ENCODE measurements around the gene GJA1. TPM values are rescaled to one million over a fixed set of nuclear protein-coding genes. Genes with fewer than 3 reads are reported as not detected.

Gene GJA1
- total and polyA plus RNA-seq, 8 donors: 71.1 to 162 (median 116) TPM

GRCh38 chr6:121465101-121465500, 29.7 kb downstream of the GJA1 start:
- no peak for TF ChIP-seq CTCF (IDR thresholded peaks at IDR 0.05)
- Histone ChIP-seq H3K27me3 (no peaks in the 10 kb centered on the region), H3K27ac (no peak overlapping the region), H3K9me3 (no peaks in the 10 kb centered on the region), H3K4me3 (no peak overlapping the region), H3K4me1 (no peaks in the 10 kb centered on the region), H3K36me3 (no peaks in the 10 kb centered on the region)
- DNase-seq (no peak), ATAC-seq (no peak)
- intact Hi-C loops (cut with DNase I): no loop called here

GRCh38 chr6:121479486-121480098, 44.1 kb downstream of the GJA1 start:
- intact Hi-C loops (cut with DNase I): no loop called here
- DNase-seq: no peak
- no peak for TF ChIP-seq CTCF (IDR thresholded peaks at IDR 0.05)

DNA sequence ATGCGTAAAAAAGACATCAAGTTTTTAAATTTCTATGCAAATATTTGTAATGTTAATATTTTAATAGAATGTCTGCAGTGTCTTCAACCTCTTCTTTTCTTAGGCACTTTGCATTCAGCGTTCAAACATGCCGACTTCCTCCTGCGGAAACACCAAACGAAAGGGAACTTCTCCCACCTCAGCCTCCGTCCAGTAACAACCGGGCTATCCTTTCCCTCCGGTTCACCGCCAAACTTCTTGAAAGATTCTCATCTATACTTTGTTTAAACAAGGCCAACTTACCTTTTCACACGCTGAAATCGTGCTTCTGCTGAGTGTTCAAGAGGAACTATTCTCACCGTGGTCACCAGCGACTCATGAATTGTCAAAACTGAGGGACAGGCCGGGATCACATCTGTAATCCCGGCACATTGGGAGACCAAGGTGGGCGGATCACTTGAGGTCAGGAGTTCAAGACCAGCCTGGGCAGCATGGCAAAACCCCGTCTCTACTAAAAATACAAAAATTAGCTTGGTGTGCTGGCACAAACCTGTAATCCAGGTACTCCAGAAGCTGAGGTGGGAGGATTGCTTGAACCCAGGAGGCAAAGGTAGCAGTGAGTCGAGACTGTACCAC, 44.8 kb downstream of the GJA1 start:
- TF ChIP-seq CTCF (IDR thresholded peaks at IDR 0.05): no peak
- H3K36me3 ChIP-seq: no peaks in the 10 kb centered on the region
- no peak overlapping the region for H3K4me3 ChIP-seq
- ATAC-seq: no peak
- H3K27me3 ChIP-seq: no peaks in the 10 kb centered on the region
- H3K9me3 ChIP-seq: no peaks in the 10 kb centered on the region
- intact Hi-C loops (cut with DNase I): no loop called here
- no peak for DNase-seq
- no peak overlapping the region for H3K27ac ChIP-seq
- no peaks in the 10 kb centered on the region for H3K4me1 ChIP-seq

More at GRCh38 chr6:121479486-121480098, 44.1 kb downstream of the GJA1 start:
- Histone ChIP-seq H3K4me1 (no peaks in the 10 kb centered on the region), H3K27ac (no peak overlapping the region), H3K27me3 (no peaks in the 10 kb centered on the region), H3K36me3 (no peaks in the 10 kb centered on the region), H3K9me3 (no peaks in the 10 kb centered on the region), H3K4me3 (no peak overlapping the region)
- ATAC-seq: no peak

- ATAC-seq (peak; percentile 37), DNase-seq (no peak)
- intact Hi-C loops (cut with DNase I): no loop called here
- Histone ChIP-seq H3K4me3 (no peak overlapping the region), H3K4me1 (no peaks in the 10 kb centered on the region), H3K27me3 (no peaks in the 10 kb centered on the region), H3K36me3 (no peaks in the 10 kb centered on the region), H3K27ac (no peak overlapping the region), H3K9me3 (no peaks in the 10 kb centered on the region)
- TF ChIP-seq CTCF (IDR thresholded peaks at IDR 0.05): no peak
Measured at GRCh38 chr6:121482004-121482693, 46.7 kb downstream of the GJA1 start.

DNA sequence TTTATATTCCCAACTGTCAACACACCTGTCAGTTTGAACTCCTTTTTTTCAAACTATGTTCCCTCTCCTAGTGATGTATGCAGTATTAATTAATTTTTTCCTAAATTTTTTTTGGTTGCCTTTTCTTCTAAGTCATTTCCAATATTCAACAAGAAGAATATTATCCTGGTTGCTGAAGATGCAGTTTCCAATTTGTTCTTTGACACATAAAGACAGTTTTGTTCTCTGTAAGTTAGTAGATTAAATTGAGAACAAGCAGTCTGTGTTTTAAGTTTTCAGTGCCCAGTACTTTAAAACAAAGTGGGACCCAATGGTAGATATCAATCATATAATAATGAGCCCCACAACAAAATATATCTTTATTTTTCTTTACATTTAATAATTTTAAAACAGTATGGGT, 47.3 kb downstream of the GJA1 start:
- no peaks in the 10 kb centered on the region for H3K9me3 ChIP-seq
- intact Hi-C loops (cut with DNase I): no loop called here

More for the DNA sequence above, 47.3 kb downstream of the GJA1 start:
- no peaks in the 10 kb centered on the region for H3K4me1 ChIP-seq
- TF ChIP-seq CTCF (IDR thresholded peaks at IDR 0.05): no peak
- DNase-seq: no peak
- H3K27ac ChIP-seq: no peak overlapping the region
- no peak for ATAC-seq
- no peaks in the 10 kb centered on the region for H3K36me3 ChIP-seq
- H3K27me3 ChIP-seq: no peaks in the 10 kb centered on the region
- no peak overlapping the region for H3K4me3 ChIP-seq
